Neural crest cell (in vitro differentiated cells): ENCODE data around the gene FAF2. TPM values are rescaled to one million over a fixed set of nuclear protein-coding genes. Genes with fewer than 3 reads are reported as not detected.
A peak's percentile ranks its signal among the peaks of the same experiment; 100 is the strongest.

ENCODE experiments used
- DNase-seq: peaks from one replicate; pipeline ENCODE4 v3.0.0; 2021; ENCODE audit warnings: low read depth, mixed read lengths, low spot score
- H3K27ac Mint-ChIP-seq: one replicate; pipeline ENCODE4 v1.8.0; 2021; ENCODE audit warnings: mild to moderate bottlenecking, mixed read lengths; ENCODE audit not compliant: unreplicated experiment
- H3K27me3 Mint-ChIP-seq: 2 replicates; pipeline ENCODE4 v1.8.0; 2021; ENCODE audit warnings: low read depth, mild to moderate bottlenecking, mixed read lengths
- H3K36me3 Mint-ChIP-seq: 2 replicates; pipeline ENCODE4 v1.8.0; 2021; ENCODE audit warnings: low read depth, mild to moderate bottlenecking, mixed read lengths
- H3K4me1 Mint-ChIP-seq: 2 replicates; pipeline ENCODE4 v1.8.0; 2021; ENCODE audit warnings: mixed read lengths
- H3K4me3 Mint-ChIP-seq: one replicate; pipeline ENCODE4 v1.8.0; 2021; ENCODE audit warnings: mild to moderate bottlenecking, mixed read lengths
- H3K9me3 Mint-ChIP-seq: 2 replicates; pipeline ENCODE4 v1.8.0; 2021; ENCODE audit warnings: mixed read lengths
- total RNA-seq: library from RNA; stranded (reverse); gene quantifications from 2 replicates; pipeline ENCODE4 v1.2.1, GENCODE V29; 2021
- TF ChIP-seq, protein P1 (sequence below): fragments of 200-600 bp; sonication (generic); conservative IDR thresholded peaks from 2 replicates; pipeline ENCODE4 v1.5.0; 2021; ENCODE audit warnings: antibody characterized with exemption, mild to moderate bottlenecking

Gene FAF2
- total RNA-seq, 1 donor from 2014 or later: 50.3 TPM

DNA sequence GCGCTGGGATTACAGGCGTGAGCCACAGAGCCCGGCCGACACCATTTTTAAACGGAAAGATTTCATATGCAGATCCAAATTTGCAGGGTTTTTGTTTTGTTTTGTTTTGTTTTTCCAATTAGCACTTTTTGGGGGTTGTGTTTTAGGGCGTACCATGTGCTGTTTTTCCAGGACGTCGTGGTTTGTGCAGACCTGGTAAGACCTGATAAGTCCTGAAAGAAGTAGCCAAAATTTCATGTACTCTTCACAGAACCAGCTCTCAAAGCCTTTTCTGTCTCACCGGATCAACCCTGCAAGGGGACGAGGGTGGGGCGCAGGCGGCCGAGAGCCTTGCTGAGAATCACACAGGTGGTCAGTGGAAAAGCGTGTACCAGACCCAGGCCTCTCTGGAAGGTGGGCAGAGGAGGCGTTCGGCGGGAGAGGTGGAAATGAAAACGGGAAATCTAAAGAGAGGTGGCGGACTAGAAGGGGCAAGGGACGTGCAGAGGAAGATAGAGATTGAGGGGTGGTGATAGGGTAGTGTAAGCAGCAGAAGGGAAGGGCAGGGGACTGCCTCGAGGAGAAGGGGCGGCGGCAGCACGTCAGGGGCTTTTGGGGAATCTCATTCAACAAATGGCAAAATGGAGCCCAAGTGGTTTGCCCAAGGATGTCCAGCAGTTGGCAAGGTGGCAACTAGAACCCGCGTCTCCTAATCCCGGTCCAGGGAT lies 1.1 kb upstream of the FAF2 start:
- H3K36me3 Mint-ChIP-seq: no peaks in the 10 kb centered on the region
- no peak for DNase-seq
- TF ChIP-seq, protein P1, sequence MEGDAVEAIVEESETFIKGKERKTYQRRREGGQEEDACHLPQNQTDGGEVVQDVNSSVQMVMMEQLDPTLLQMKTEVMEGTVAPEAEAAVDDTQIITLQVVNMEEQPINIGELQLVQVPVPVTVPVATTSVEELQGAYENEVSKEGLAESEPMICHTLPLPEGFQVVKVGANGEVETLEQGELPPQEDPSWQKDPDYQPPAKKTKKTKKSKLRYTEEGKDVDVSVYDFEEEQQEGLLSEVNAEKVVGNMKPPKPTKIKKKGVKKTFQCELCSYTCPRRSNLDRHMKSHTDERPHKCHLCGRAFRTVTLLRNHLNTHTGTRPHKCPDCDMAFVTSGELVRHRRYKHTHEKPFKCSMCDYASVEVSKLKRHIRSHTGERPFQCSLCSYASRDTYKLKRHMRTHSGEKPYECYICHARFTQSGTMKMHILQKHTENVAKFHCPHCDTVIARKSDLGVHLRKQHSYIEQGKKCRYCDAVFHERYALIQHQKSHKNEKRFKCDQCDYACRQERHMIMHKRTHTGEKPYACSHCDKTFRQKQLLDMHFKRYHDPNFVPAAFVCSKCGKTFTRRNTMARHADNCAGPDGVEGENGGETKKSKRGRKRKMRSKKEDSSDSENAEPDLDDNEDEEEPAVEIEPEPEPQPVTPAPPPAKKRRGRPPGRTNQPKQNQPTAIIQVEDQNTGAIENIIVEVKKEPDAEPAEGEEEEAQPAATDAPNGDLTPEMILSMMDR: no peak
- peaks cover 29% of the 10 kb centered on the region for H3K4me1 Mint-ChIP-seq
- peaks cover 3% of the 10 kb centered on the region for H3K9me3 Mint-ChIP-seq
- H3K27me3 Mint-ChIP-seq: peaks cover 2% of the 10 kb centered on the region
- H3K27ac Mint-ChIP-seq: peak overlapping the region; percentile 98
- peak overlapping the region; percentile 98 for H3K4me3 Mint-ChIP-seq

DNA sequence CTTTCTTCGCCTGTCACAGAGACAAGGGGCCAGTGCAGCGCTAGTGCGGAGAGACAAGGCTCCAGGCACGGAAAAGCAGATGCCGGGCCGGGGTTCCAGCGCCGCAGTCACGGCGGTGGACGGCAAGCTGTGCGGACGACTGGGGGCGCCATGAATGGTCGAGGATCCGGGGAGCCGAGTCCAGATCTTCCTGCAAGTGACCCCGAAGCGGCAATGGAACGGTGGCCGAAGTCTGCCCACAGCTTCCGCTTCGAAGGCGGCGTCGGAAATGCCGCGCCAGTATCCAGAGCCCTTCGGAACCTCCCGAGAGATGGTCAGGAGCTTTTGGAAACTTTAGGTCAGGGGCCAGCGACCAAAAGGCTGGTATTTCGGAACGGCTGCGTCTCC lies 601 bp upstream of the FAF2 start:
- H3K27ac Mint-ChIP-seq: peak overlapping the region; percentile 98
- H3K27me3 Mint-ChIP-seq: no peaks in the 10 kb centered on the region
- TF ChIP-seq, protein P1: no peak
- peaks cover 27% of the 10 kb centered on the region for H3K4me1 Mint-ChIP-seq
- DNase-seq: no peak
- H3K36me3 Mint-ChIP-seq: no peaks in the 10 kb centered on the region
- peak overlapping the region; percentile 98 for H3K4me3 Mint-ChIP-seq
- H3K9me3 Mint-ChIP-seq: peaks cover 3% of the 10 kb centered on the region

- no peaks in the 10 kb centered on the region for H3K9me3 Mint-ChIP-seq
- TF ChIP-seq, protein P1: no peak
- H3K4me3 Mint-ChIP-seq: peak overlapping the region; percentile 44
- no peak for DNase-seq
- H3K36me3 Mint-ChIP-seq: no peaks in the 10 kb centered on the region
- H3K27me3 Mint-ChIP-seq: no peaks in the 10 kb centered on the region
- H3K27ac Mint-ChIP-seq: no peak overlapping the region
- H3K4me1 Mint-ChIP-seq: peaks cover 27% of the 10 kb centered on the region
Measured at GRCh38 chr5:176450077-176450476, 1.9 kb downstream of the FAF2 start.

DNA sequence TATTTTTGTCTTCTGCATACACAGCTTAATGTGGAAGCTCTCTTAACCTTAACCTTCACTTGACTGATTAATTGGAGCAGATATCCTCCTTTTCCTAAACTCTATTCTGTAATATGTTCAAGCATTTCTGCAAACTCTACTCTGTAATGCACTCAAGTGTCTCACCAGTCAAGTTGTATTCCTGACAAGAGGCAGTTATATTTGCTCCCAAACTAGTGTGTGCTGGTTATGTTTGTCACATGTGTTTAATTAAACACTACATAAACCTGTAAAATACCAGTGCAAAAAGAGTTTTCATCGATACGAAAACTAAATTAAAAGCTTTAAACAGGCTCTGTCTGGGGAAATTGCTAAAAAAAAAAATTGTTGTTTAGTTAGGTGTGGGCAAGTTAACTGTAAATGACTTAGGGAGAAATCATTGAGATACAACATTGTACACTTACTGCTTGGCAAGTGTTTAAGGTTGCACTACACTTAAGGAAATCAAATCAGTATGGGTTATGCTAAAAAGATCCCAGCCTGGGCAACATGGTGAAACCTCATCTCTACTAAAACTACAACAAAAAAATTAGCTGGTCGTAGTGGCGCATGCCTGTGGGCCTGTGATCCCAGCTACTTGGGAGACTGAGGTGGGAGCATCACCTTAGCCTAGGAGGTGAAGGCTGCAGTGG lies 6.7 kb downstream of the FAF2 start:
- Mint-ChIP-seq H3K27me3 (no peaks in the 10 kb centered on the region), H3K4me1 (peaks cover 5% of the 10 kb centered on the region), H3K36me3 (peaks cover 5% of the 10 kb centered on the region), H3K27ac (no peak overlapping the region), H3K4me3 (no peak overlapping the region), H3K9me3 (no peaks in the 10 kb centered on the region)
- TF ChIP-seq, protein P1: no peak
- no peak for DNase-seq

- Mint-ChIP-seq H3K4me3 (no peak overlapping the region), H3K4me1 (no peaks in the 10 kb centered on the region), H3K9me3 (no peaks in the 10 kb centered on the region), H3K27ac (no peak overlapping the region), H3K36me3 (peaks cover 5% of the 10 kb centered on the region), H3K27me3 (no peaks in the 10 kb centered on the region)
- no peak for DNase-seq
- TF ChIP-seq, protein P1: no peak
Measured at GRCh38 chr5:176458904-176459561, 10.8 kb downstream of the FAF2 start.
